GM18867 (cell line): ENCODE data around the gene OR6K3.
"Not testable (repeated sequence)": the region's sequence is repeated elsewhere in the genome, so short reads cannot be mapped to it uniquely, and the experiment has no call there.

Experiments used
- ATAC-seq: cut with Tn5 transposase; IDR thresholded peaks from one replicate; pipeline ENCODE4 v1.9.1; 2021; ENCODE audit warnings: mild to moderate bottlenecking, moderate library complexity; ENCODE audit not compliant: unreplicated experiment

Gene OR6K3

GRCh38 chr1:158688343-158688742 is 32.2 kb downstream of the OR6K3 start:
- ATAC-seq = not testable (repeated sequence)

GRCh38 chr1:158687037-158687436 is 33.5 kb downstream of the OR6K3 start:
- no peak for ATAC-seq

- no peak for ATAC-seq
Observed at GRCh38 chr1:158686111-158687009, 34.2 kb downstream of the OR6K3 start, which contains the start of gene SPTA1. Gene SPTA1 (minus strand): TSS chr1:158686715. CDS start chr1:158686517, 198 bp downstream.

- no peak for ATAC-seq
Observed at GRCh38 chr1:158685085-158685484, 35.4 kb downstream of the OR6K3 start.

GRCh38 chr1:158681606-158682005 is 38.9 kb downstream of the OR6K3 start:
- ATAC-seq = no peak

GRCh38 chr1:158679289-158679688 is 41.2 kb downstream of the OR6K3 start:
- peak; percentile 80 for ATAC-seq

- ATAC-seq = no peak
Observed at GRCh38 chr1:158675563-158676323, 44.8 kb downstream of the OR6K3 start.

GRCh38 chr1:158674302-158674701 is 46.2 kb downstream of the OR6K3 start:
- ATAC-seq = no peak
